ENCODE data around the gene MARCHF5.

DNA sequence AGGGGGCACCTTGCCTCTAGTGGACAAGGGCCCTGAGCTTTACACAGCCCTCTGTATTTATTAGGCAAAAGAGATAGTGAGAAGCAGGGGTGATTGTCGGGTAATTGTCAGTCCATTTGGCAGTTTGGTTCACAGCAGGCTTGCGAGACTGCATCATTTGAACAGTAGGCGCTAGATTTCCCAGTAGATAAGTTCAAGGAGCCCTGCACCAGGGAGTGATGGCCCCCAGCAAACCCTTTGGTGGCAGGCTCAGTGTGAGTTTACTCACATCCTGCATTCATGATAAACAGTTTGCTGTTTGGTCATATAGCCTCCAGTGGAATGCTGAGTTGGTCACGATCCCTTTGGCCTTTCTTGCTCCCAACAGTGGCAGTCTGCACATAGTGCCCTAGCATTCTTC lies 59.4 kb downstream of the MARCHF5 start:
- TF ChIP-seq, protein P1, sequence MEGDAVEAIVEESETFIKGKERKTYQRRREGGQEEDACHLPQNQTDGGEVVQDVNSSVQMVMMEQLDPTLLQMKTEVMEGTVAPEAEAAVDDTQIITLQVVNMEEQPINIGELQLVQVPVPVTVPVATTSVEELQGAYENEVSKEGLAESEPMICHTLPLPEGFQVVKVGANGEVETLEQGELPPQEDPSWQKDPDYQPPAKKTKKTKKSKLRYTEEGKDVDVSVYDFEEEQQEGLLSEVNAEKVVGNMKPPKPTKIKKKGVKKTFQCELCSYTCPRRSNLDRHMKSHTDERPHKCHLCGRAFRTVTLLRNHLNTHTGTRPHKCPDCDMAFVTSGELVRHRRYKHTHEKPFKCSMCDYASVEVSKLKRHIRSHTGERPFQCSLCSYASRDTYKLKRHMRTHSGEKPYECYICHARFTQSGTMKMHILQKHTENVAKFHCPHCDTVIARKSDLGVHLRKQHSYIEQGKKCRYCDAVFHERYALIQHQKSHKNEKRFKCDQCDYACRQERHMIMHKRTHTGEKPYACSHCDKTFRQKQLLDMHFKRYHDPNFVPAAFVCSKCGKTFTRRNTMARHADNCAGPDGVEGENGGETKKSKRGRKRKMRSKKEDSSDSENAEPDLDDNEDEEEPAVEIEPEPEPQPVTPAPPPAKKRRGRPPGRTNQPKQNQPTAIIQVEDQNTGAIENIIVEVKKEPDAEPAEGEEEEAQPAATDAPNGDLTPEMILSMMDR (conservative IDR thresholded peaks at IDR 0.05 in 1 of 2, IDR thresholded peaks at IDR 0.05 in 1 of 2; ENCODE audit: low read depth in 1 of 2, low read length in 2 of 2), result no peak
- TF ChIP-seq EZH2 (IDR thresholded peaks at IDR 0.05; ENCODE audit: low read length, missing control alignments), result no peak
